Measurements from ENCODE around the gene KIF5B.
A peak's percentile ranks its signal among the peaks of the same experiment; 100 is the strongest.

The KIF5B gene
- long read RNA-seq, full-length matches to known transcripts = 3 of 849 reads
- long read RNA-seq, partial matches to known transcripts = 811 of 849 reads
- long read RNA-seq, other reads (novel, unspliced or antisense) = 35 of 849 reads

- peak; percentile 74 to 82 for DNase-seq (ENCODE audit: low read depth in 1 of 2, low spot score in 1 of 2)
- peak within 1 kb of the TSS; percentile 87 for H3K4me3 ChIP-seq (replicated peaks; ENCODE audit: insufficient read depth, low read length)
- no peak for TF ChIP-seq GABPA (IDR thresholded peaks at IDR 0.05; ENCODE audit: low read depth)
- no peak for TF ChIP-seq SPI1 (IDR thresholded peaks at IDR 0.05; ENCODE audit: borderline replicate concordance, low read depth)
- peak; percentile 78 for TF ChIP-seq REST (IDR thresholded peaks at IDR 0.05; ENCODE audit: insufficient replicate concordance, low read depth)
- peak; percentile 95 for TF ChIP-seq POLR2AphosphoS5 (IDR thresholded peaks at IDR 0.05; ENCODE audit: low read depth)
- TF ChIP-seq, protein P1, sequence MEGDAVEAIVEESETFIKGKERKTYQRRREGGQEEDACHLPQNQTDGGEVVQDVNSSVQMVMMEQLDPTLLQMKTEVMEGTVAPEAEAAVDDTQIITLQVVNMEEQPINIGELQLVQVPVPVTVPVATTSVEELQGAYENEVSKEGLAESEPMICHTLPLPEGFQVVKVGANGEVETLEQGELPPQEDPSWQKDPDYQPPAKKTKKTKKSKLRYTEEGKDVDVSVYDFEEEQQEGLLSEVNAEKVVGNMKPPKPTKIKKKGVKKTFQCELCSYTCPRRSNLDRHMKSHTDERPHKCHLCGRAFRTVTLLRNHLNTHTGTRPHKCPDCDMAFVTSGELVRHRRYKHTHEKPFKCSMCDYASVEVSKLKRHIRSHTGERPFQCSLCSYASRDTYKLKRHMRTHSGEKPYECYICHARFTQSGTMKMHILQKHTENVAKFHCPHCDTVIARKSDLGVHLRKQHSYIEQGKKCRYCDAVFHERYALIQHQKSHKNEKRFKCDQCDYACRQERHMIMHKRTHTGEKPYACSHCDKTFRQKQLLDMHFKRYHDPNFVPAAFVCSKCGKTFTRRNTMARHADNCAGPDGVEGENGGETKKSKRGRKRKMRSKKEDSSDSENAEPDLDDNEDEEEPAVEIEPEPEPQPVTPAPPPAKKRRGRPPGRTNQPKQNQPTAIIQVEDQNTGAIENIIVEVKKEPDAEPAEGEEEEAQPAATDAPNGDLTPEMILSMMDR (IDR thresholded peaks at IDR 0.05; ENCODE audit: insufficient read depth, low read length) = no peak
- no peaks in the 10 kb centered on the region for H3K27me3 ChIP-seq (ENCODE audit: insufficient read depth, poor library complexity, severe bottlenecking)
- H3K27ac ChIP-seq (replicated peaks) = peak within 1 kb of the TSS; percentile 99
Observed at GRCh38 chr10:32056136-32057035, at the start of gene KIF5B. Gene KIF5B, minus strand, starts transcription at chr10:32056425. Its CDS starts 452 bp downstream, at chr10:32055973.

GRCh38 chr10:32105782-32106382, 49.7 kb upstream of the KIF5B start:
- no peak overlapping the region for H3K27ac ChIP-seq (replicated peaks)
- no peaks in the 10 kb centered on the region for H3K27me3 ChIP-seq (ENCODE audit: insufficient read depth, poor library complexity, severe bottlenecking)
- no peak for DNase-seq (ENCODE audit: low read depth in 1 of 2, low spot score in 1 of 2)
- no peak overlapping the region for H3K4me3 ChIP-seq (replicated peaks; ENCODE audit: insufficient read depth, low read length)
- TF ChIP-seq, protein P1 (IDR thresholded peaks at IDR 0.05; ENCODE audit: insufficient read depth, low read length) = no peak
- no peak for TF ChIP-seq REST (IDR thresholded peaks at IDR 0.05; ENCODE audit: insufficient replicate concordance, low read depth)
- TF ChIP-seq SPI1 (IDR thresholded peaks at IDR 0.05; ENCODE audit: borderline replicate concordance, low read depth) = no peak
- TF ChIP-seq GABPA (IDR thresholded peaks at IDR 0.05; ENCODE audit: low read depth) = no peak
- no peak for TF ChIP-seq POLR2AphosphoS5 (IDR thresholded peaks at IDR 0.05; ENCODE audit: low read depth)

GRCh38 chr10:32104622-32105509, 48.6 kb upstream of the KIF5B start:
- Histone ChIP-seq H3K4me3 (replicated peaks; ENCODE audit: insufficient read depth, low read length) (no peak overlapping the region), H3K27me3 (ENCODE audit: insufficient read depth, poor library complexity, severe bottlenecking) (no peaks in the 10 kb centered on the region), H3K27ac (replicated peaks) (no peak overlapping the region)
- no peak for DNase-seq (ENCODE audit: low read depth in 1 of 2, low spot score in 1 of 2)
- TF ChIP-seq SPI1 (IDR thresholded peaks at IDR 0.05; ENCODE audit: borderline replicate concordance, low read depth) (no peak), GABPA (IDR thresholded peaks at IDR 0.05; ENCODE audit: low read depth) (no peak), POLR2AphosphoS5 (IDR thresholded peaks at IDR 0.05; ENCODE audit: low read depth) (no peak), REST (IDR thresholded peaks at IDR 0.05; ENCODE audit: insufficient replicate concordance, low read depth) (no peak)
- TF ChIP-seq, protein P1 (IDR thresholded peaks at IDR 0.05; ENCODE audit: insufficient read depth, low read length) = no peak

Data from HL-60 (cell line).